KMS-11 (cell line): Measurements from ENCODE around the gene DNTT.

Experiments used
- H2AFZ ChIP-seq: fragments of 200-600 bp; sonication (generic); 2 replicates; pipeline ENCODE4 v1.6.1; 2016; ENCODE audit warnings: antibody characterized with exemption, mixed run types, low read depth
- H3K27ac ChIP-seq: fragments of 200-600 bp; sonication (generic); 2 replicates; pipeline ENCODE4 v1.6.1; 2016; ENCODE audit warnings: mild to moderate bottlenecking, mixed run types
- H3K27me3 ChIP-seq: fragments of 200-600 bp; sonication (generic); 2 replicates; pipeline ENCODE4 v1.6.1; 2017; ENCODE audit warnings: mild to moderate bottlenecking, low read depth, mixed run types, moderate library complexity; ENCODE audit not compliant: insufficient read depth
- H3K36me3 ChIP-seq: fragments of 200-600 bp; sonication (generic); 2 replicates; pipeline ENCODE4 v1.6.1; 2017; ENCODE audit warnings: mild to moderate bottlenecking, mixed run types; ENCODE audit not compliant: insufficient read depth
- H3K4me1 ChIP-seq: fragments of 200-600 bp; sonication (generic); 2 replicates; pipeline ENCODE4 v1.6.1; 2016; ENCODE audit warnings: mild to moderate bottlenecking, low read depth, mixed run types; ENCODE audit not compliant: poor library complexity, severe bottlenecking
- H3K4me2 ChIP-seq: fragments of 200-600 bp; sonication (generic); 2 replicates; pipeline ENCODE4 v1.7.0; 2016; ENCODE audit warnings: mild to moderate bottlenecking, mixed run types
- H3K4me3 ChIP-seq: fragments of 200-600 bp; sonication (generic); IDR thresholded peaks from 2 replicates; pipeline ENCODE4 v1.6.1; 2017; ENCODE audit warnings: low read depth, low read length, mixed read lengths; ENCODE audit not compliant: insufficient read depth
- H3K79me2 ChIP-seq: fragments of 200-600 bp; sonication (generic); 2 replicates; pipeline ENCODE4 v1.6.1; 2016; ENCODE audit warnings: low read depth, mixed run types; ENCODE audit not compliant: insufficient read depth
- H3K9ac ChIP-seq: fragments of 200-600 bp; sonication (generic); 2 replicates; pipeline ENCODE4 v1.6.1; 2016; ENCODE audit warnings: mild to moderate bottlenecking, mixed run types
- H4K20me1 ChIP-seq: fragments of 200-600 bp; sonication (generic); 2 replicates; pipeline ENCODE4 v1.6.1; 2016; ENCODE audit warnings: mild to moderate bottlenecking, mixed run types; ENCODE audit not compliant: insufficient read depth
- CTCF ChIP-seq: fragments of 200-600 bp; sonication (generic); conservative IDR thresholded peaks from 2 replicates; pipeline ENCODE4 v1.6.1; 2017; ENCODE audit warnings: low read depth, mild to moderate bottlenecking, antibody characterized with exemption, low read length, moderate library complexity, mixed read lengths

The DNTT gene

GRCh38 chr10:96367470-96367869 lies 63.2 kb downstream of the DNTT start:
- no peak for TF ChIP-seq CTCF
- no peak overlapping the region for H2AFZ ChIP-seq
- no peak overlapping the region for H3K4me2 ChIP-seq
- H3K36me3 ChIP-seq, result no peaks in the 10 kb centered on the region
- H3K79me2 ChIP-seq, result no peaks in the 10 kb centered on the region
- no peak overlapping the region for H3K27ac ChIP-seq
- H4K20me1 ChIP-seq, result no peaks in the 10 kb centered on the region
- no peak overlapping the region for H3K9ac ChIP-seq
- no peaks in the 10 kb centered on the region for H3K4me1 ChIP-seq
- no peak overlapping the region for H3K4me3 ChIP-seq
- no peaks in the 10 kb centered on the region for H3K27me3 ChIP-seq

DNA sequence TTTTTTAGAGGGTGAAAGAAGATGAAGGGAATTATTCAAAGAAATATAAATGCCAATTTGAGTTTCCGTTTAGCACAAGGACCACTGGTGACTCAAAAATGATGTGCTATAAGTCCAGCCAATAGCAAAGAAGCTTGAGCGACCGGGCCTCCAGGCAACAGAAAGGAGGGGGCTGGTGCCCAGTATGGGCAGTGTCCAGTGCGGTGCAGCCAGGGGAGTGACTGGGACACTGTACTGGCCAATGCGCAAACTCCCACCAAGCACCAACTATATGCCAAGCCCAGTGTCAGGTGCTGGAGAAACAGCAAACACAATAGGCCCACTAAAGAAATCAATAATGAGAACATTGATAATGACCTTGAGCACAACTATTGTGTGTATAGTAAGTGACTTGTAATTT lies 64.7 kb downstream of the DNTT start:
- Histone ChIP-seq H3K36me3 (no peaks in the 10 kb centered on the region), H4K20me1 (no peaks in the 10 kb centered on the region), H3K79me2 (no peaks in the 10 kb centered on the region), H3K4me3 (no peak overlapping the region), H3K9ac (no peak overlapping the region), H2AFZ (no peak overlapping the region), H3K4me1 (no peaks in the 10 kb centered on the region), H3K27ac (no peak overlapping the region), H3K27me3 (no peaks in the 10 kb centered on the region), H3K4me2 (no peak overlapping the region)
- no peak for TF ChIP-seq CTCF

GRCh38 chr10:96369890-96370583 lies 65.8 kb downstream of the DNTT start:
- TF ChIP-seq CTCF, result no peak
- no peak overlapping the region for H3K9ac ChIP-seq

DNA sequence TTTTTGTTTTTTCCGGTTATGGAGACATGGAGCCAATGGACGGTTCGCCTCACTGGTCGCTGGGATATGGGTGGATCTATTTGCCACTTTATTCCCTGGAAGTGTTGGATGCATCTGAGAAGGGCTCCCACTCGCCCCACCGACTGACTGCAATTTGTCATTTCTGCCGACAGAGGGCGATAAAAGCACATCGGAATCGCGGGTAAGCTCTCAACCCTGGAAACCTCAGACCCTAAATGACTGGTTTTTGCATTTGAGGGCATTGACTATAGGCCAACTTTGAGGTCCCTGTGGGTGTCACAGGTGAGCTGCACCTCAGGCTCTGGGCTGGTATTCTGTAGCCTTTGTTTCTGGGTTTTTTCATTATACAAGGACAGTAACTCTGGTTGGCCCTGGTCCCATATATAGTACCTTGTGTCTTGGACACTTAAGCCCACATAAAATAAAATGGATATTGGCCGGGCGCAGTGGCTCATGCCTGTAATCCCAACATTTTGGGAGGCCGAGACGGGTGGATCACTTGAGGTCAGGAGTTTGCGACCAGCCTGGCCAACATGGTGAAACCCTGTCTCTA lies 66.4 kb downstream of the DNTT start:
- Histone ChIP-seq H3K9ac (no peak overlapping the region), H3K27me3 (no peaks in the 10 kb centered on the region), H3K27ac (no peak overlapping the region), H3K4me1 (peaks cover 1% of the 10 kb centered on the region), H3K4me3 (no peak overlapping the region), H3K4me2 (no peak overlapping the region; the same call in 1 of the 2 replicates), H2AFZ (peak overlapping the region; percentile 24; the same call in 1 of the 2 replicates), H4K20me1 (no peaks in the 10 kb centered on the region), H3K36me3 (no peaks in the 10 kb centered on the region), H3K79me2 (no peaks in the 10 kb centered on the region)
- TF ChIP-seq CTCF, result peak; percentile 88

More at GRCh38 chr10:96369890-96370583, 65.8 kb downstream of the DNTT start:
- H3K27ac ChIP-seq, result no peak overlapping the region
- no peak overlapping the region for H3K4me3 ChIP-seq
- H3K27me3 ChIP-seq, result no peaks in the 10 kb centered on the region
- no peak overlapping the region; the same call in 1 of the 2 replicates for H3K4me2 ChIP-seq
- no peaks in the 10 kb centered on the region for H3K79me2 ChIP-seq
- no peaks in the 10 kb centered on the region for H3K4me1 ChIP-seq
- peak overlapping the region; percentile 24; the same call in 1 of the 2 replicates for H2AFZ ChIP-seq
- no peaks in the 10 kb centered on the region for H4K20me1 ChIP-seq
- no peaks in the 10 kb centered on the region for H3K36me3 ChIP-seq
